SK-N-SH treated with all-trans-retinoic acid at 6 μM for 48 hours (cell line): Measurements from ENCODE around the gene CHST8.

Experiments
- ATAC-seq: fragments of 200-7000 bp; cut with Tn5 transposase; 3 replicates; pipeline ENCODE4 v1.9.1; 2020; ENCODE audit warnings: mild to moderate bottlenecking, moderate library complexity
- BACH2 ChIP-seq: fragments of 250-450 bp; sonication (Bioruptor Pico); IDR thresholded peaks from 2 replicates; pipeline ENCODE4 v1.9.0; 2021; ENCODE audit warnings: mild to moderate bottlenecking, borderline replicate concordance
- CSDC2 ChIP-seq: fragments of 250-450 bp; sonication (Bioruptor Pico); IDR thresholded peaks from 2 replicates; pipeline ENCODE4 v1.5.0; 2020; ENCODE audit warnings: mild to moderate bottlenecking, moderate library complexity
- CSRNP3 ChIP-seq: fragments of 250-450 bp; sonication (Bioruptor Pico); IDR thresholded peaks from 2 replicates; pipeline ENCODE4 v1.5.1; 2021; ENCODE audit warnings: mild to moderate bottlenecking, moderate library complexity
- GLIS3 ChIP-seq: fragments of 250-450 bp; sonication (Bioruptor Pico); IDR thresholded peaks from 2 replicates; pipeline ENCODE4 v1.5.0; 2020; ENCODE audit warnings: mild to moderate bottlenecking, moderate library complexity
- OSR1 ChIP-seq: fragments of 250-450 bp; sonication (Bioruptor Pico); IDR thresholded peaks from 2 replicates; pipeline ENCODE4 v1.8.0; 2022; ENCODE audit warnings: moderate library complexity, mild to moderate bottlenecking, inconsistent platforms
- PATZ1 ChIP-seq: fragments of 250-450 bp; sonication (Bioruptor Pico); IDR thresholded peaks from 2 replicates; pipeline ENCODE4 v1.8.0; 2020; ENCODE audit warnings: mild to moderate bottlenecking, moderate library complexity, borderline replicate concordance
- POU6F1 ChIP-seq: fragments of 250-450 bp; sonication (Bioruptor Pico); IDR thresholded peaks from 2 replicates; pipeline ENCODE4 v1.8.0; 2021; ENCODE audit warnings: low read depth, mild to moderate bottlenecking, moderate library complexity, borderline replicate concordance
- PPARA ChIP-seq: fragments of 250-450 bp; sonication (Bioruptor Pico); IDR thresholded peaks from 2 replicates; pipeline ENCODE4 v1.5.0; 2020; ENCODE audit warnings: mild to moderate bottlenecking, borderline replicate concordance
- RARB ChIP-seq: fragments of 250-450 bp; sonication (Bioruptor Pico); IDR thresholded peaks from 2 replicates; pipeline ENCODE4 v1.8.0; 2021; ENCODE audit warnings: mild to moderate bottlenecking, moderate library complexity
- SNAI2 ChIP-seq: fragments of 250-450 bp; sonication (Bioruptor Pico); IDR thresholded peaks from 2 replicates; pipeline ENCODE4 v1.5.0; 2020; ENCODE audit warnings: mild to moderate bottlenecking, moderate library complexity
- TSHZ2 ChIP-seq: fragments of 250-450 bp; sonication (Bioruptor Pico); IDR thresholded peaks from 2 replicates; pipeline ENCODE4 v1.5.0; 2020; ENCODE audit warnings: mild to moderate bottlenecking, moderate library complexity
- ZC3H10 ChIP-seq: fragments of 250-450 bp; sonication (Bioruptor Pico); IDR thresholded peaks from 2 replicates; pipeline ENCODE4 v1.5.1; 2021; ENCODE audit warnings: mild to moderate bottlenecking, moderate library complexity
- ZFP3 ChIP-seq: fragments of 250-450 bp; sonication (Bioruptor Pico); IDR thresholded peaks from 2 replicates; pipeline ENCODE4 v1.5.0; 2020; ENCODE audit warnings: mild to moderate bottlenecking, moderate library complexity
- ZFP30 ChIP-seq: fragments of 450-650 bp; formaldehyde crosslinking; IDR thresholded peaks from 2 replicates; pipeline ENCODE4 v1.5.0; 2022; ENCODE audit warnings: mild to moderate bottlenecking, moderate library complexity
- ZNF70 ChIP-seq: fragments of 450-650 bp; formaldehyde crosslinking; IDR thresholded peaks from 2 replicates; pipeline ENCODE4 v1.5.0; 2020; ENCODE audit warnings: mild to moderate bottlenecking, moderate library complexity
- ZNF8 ChIP-seq: fragments of 450-650 bp; formaldehyde crosslinking; IDR thresholded peaks from 2 replicates; pipeline ENCODE4 v1.5.0; 2020; ENCODE audit warnings: mild to moderate bottlenecking, moderate library complexity

CHST8 gene

GRCh38 chr19:33590224-33590623 lies 31.5 kb upstream of the CHST8 start:
- ATAC-seq = no peak
- TF ChIP-seq TSHZ2 (CRISPR knock-in tag) (no peak), ZC3H10 (no peak), ZNF70 (CRISPR knock-in tag) (no peak), POU6F1 (no peak), ZFP30 (CRISPR knock-in tag) (no peak), BACH2 (CRISPR knock-in tag) (no peak)

GRCh38 chr19:33595783-33596182 lies 26.0 kb upstream of the CHST8 start:
- TF ChIP-seq CSDC2 (CRISPR knock-in tag) (no peak), POU6F1 (no peak)

GRCh38 chr19:33601583-33601982 lies 20.2 kb upstream of the CHST8 start:
- ATAC-seq = no peak
- TF ChIP-seq CSDC2 (CRISPR knock-in tag) = no peak
- no peak for TF ChIP-seq CSRNP3

More at GRCh38 chr19:33595783-33596182, 26.0 kb upstream of the CHST8 start:
- no peak for ATAC-seq

GRCh38 chr19:33602576-33603204 lies 19.1 kb upstream of the CHST8 start:
- ATAC-seq = no peak

More at GRCh38 chr19:33602576-33603204, 19.1 kb upstream of the CHST8 start:
- TF ChIP-seq CSRNP3 (no peak), ZFP30 (CRISPR knock-in tag) (no peak), PATZ1 (CRISPR knock-in tag) (no peak), RARB (no peak), GLIS3 (no peak), SNAI2 (CRISPR knock-in tag) (no peak), PPARA (CRISPR knock-in tag) (no peak), ZFP3 (CRISPR knock-in tag) (no peak), OSR1 (CRISPR knock-in tag) (no peak), ZNF8 (CRISPR knock-in tag) (no peak)
